Smooth muscle cell (in vitro differentiated cells): ENCODE results near the gene MUS81. TPM values are rescaled to one million over a fixed set of nuclear protein-coding genes. Genes with fewer than 3 reads are reported as not detected.

Source experiments
- DNase-seq: peaks from one replicate; lab custom pipeline; 2025; ENCODE audit not compliant: unreplicated experiment; lab: John Stamatoyannopoulos, UW
- H2AFZ ChIP-seq: fragments of 200-600 bp; sonication (generic); 2 replicates; pipeline ENCODE4 v1.6.0; 2016; ENCODE audit warnings: antibody characterized with exemption, low read depth, mild to moderate bottlenecking
- H3F3A ChIP-seq: fragments of 200-600 bp; sonication (generic); 2 replicates; pipeline ENCODE4 v1.6.0; 2017; ENCODE audit warnings: antibody characterized with exemption, low read depth
- H3K27ac ChIP-seq: fragments of 200-600 bp; sonication (generic); 2 replicates; pipeline ENCODE4 v1.5.1; 2016; ENCODE audit warnings: low read depth, mild to moderate bottlenecking
- H3K27me3 ChIP-seq: fragments of 200-600 bp; sonication (generic); 2 replicates; pipeline ENCODE4 v1.6.1; 2016; ENCODE audit warnings: low read depth, mild to moderate bottlenecking
- H3K36me3 ChIP-seq: fragments of 200-600 bp; sonication (generic); 2 replicates; pipeline ENCODE4 v1.5.1; 2016; ENCODE audit warnings: low read depth
- H3K4me1 ChIP-seq: fragments of 200-600 bp; sonication (generic); 2 replicates; pipeline ENCODE4 v1.5.1; 2016; ENCODE audit warnings: low read depth
- H3K4me2 ChIP-seq: fragments of 200-600 bp; sonication (generic); 2 replicates; pipeline ENCODE4 v1.6.0; 2016; ENCODE audit warnings: mild to moderate bottlenecking
- H3K4me3 ChIP-seq: fragments of 200-600 bp; sonication (generic); 2 replicates; pipeline ENCODE4 v1.5.1; 2016; ENCODE audit warnings: mild to moderate bottlenecking
- H3K79me2 ChIP-seq: fragments of 200-600 bp; sonication (generic); 2 replicates; pipeline ENCODE4 v1.6.0; 2016; ENCODE audit warnings: low read depth, mild to moderate bottlenecking
- H3K9ac ChIP-seq: fragments of 200-600 bp; sonication (generic); 2 replicates; pipeline ENCODE4 v1.6.0; 2016; ENCODE audit warnings: low read depth
- H3K9me3 ChIP-seq: fragments of 200-600 bp; sonication (generic); replicated peaks from 2 replicates; pipeline ENCODE4 v1.5.1; 2016; ENCODE audit warnings: low read depth
- H4K20me1 ChIP-seq: fragments of 200-600 bp; sonication (generic); 2 replicates; pipeline ENCODE4 v1.6.0; 2016; ENCODE audit warnings: low read depth
- CTCF ChIP-seq: fragments of 200-600 bp; sonication (generic); IDR thresholded peaks from 2 replicates; pipeline ENCODE4 v1.5.1; 2017; ENCODE audit warnings: borderline replicate concordance, mild to moderate bottlenecking, antibody characterized with exemption; ENCODE audit not compliant: insufficient read depth, poor library complexity, severe bottlenecking
- WGBS: methylation state at CpG from one replicate; pipeline ENCODE4 v1.1.7; 2016; ENCODE audit warnings: low lambda C conversion rate; 5-methylcytosine and 5-hydroxymethylcytosine counted together
- polyA plus RNA-seq: library from polyadenylated mRNA; unstranded; fragments of >200 nt; fragmentation: Nextera tagmentation; extraction: Ambion mirVana; gene quantifications from 2 replicates; pipeline ENCODE4 v1.2.1, GENCODE V29; 2016
- total RNA-seq: library from RNA; depleted of rRNA; stranded (reverse); fragments of >200 nt; gene quantifications from 2 replicates; pipeline ENCODE4 v1.2.3, GENCODE V29; 2014

The MUS81 gene
- total and polyA plus RNA-seq, 2 experiments from 2014 or later: 35.1 to 39.6 TPM

DNA sequence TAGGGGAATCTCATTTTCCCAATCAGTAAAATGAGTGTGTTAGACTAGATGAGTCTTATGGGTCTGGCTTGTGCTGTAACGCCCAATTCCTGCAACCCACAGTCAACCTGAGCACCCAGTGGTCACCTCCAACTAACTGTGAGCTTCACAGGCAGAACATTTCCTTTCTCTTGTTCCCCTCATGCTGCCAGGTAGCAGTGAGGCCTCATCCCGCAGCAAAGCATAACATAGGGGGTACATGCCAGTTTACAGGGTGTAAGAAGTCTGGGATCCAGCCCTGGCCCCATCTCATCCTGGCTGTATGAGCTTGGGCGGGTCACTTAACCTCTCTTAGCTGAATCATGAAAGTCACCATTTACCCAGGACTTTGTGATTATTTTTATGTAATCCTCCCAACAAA is 8.7 kb downstream of the MUS81 start:
- no peaks in the 10 kb centered on the region for H3K36me3 ChIP-seq
- H3K9me3 ChIP-seq: no peaks in the 10 kb centered on the region
- no peak for DNase-seq
- no peaks in the 10 kb centered on the region for H3K27me3 ChIP-seq
- no peak for TF ChIP-seq CTCF
- H3K79me2 ChIP-seq: peaks cover 2% of the 10 kb centered on the region
- H2AFZ ChIP-seq: no peak overlapping the region
- no peak overlapping the region for H3K27ac ChIP-seq
- no peak overlapping the region for H3K9ac ChIP-seq
- no peaks in the 10 kb centered on the region for H3K4me1 ChIP-seq
- no peak overlapping the region for H3K4me3 ChIP-seq
- H4K20me1 ChIP-seq: peaks cover 38% of the 10 kb centered on the region
- 92% methylated on average over 3 of the region's 3 CpGs for WGBS
- H3K4me2 ChIP-seq: no peak overlapping the region
- peaks cover 43% of the 10 kb centered on the region for H3F3A ChIP-seq

- Histone ChIP-seq H3K36me3 (no peaks in the 10 kb centered on the region), H3K27me3 (no peaks in the 10 kb centered on the region), H3K79me2 (no peaks in the 10 kb centered on the region), H3K9me3 (no peaks in the 10 kb centered on the region), H2AFZ (no peak overlapping the region), H3F3A (peaks cover 39% of the 10 kb centered on the region), H3K9ac (no peak overlapping the region), H3K4me2 (no peak overlapping the region), H4K20me1 (peaks cover 33% of the 10 kb centered on the region), H3K4me3 (no peak overlapping the region), H3K4me1 (no peaks in the 10 kb centered on the region), H3K27ac (no peak overlapping the region)
- TF ChIP-seq CTCF: no peak
- DNase-seq: no peak
- WGBS: 97% methylated on average over 24 of the region's 24 CpGs
Observed at GRCh38 chr11:65869643-65870306, 9.5 kb downstream of the MUS81 start.

DNA sequence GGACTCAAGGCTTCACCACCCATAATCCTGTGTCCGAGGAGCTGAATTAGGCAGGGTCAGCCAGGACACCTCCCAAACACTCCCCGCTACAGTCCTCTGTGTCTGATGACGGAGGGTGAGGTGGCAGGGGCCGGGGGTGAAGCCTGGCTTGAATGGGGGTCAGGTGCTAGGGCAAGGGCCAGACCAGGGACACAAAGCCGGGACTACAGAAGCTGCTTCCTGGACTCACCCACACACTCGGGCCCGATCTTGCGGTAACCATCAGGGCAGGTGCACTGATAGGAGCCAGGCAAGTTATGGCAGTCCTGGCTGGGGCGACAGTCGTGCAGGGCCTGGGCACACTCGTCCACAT is 10.1 kb downstream of the MUS81 start:
- Histone ChIP-seq H3K9ac (no peak overlapping the region), H3K27ac (no peak overlapping the region), H3K36me3 (no peaks in the 10 kb centered on the region), H3K4me1 (no peaks in the 10 kb centered on the region), H2AFZ (no peak overlapping the region), H3F3A (peaks cover 34% of the 10 kb centered on the region), H3K9me3 (no peaks in the 10 kb centered on the region), H4K20me1 (peaks cover 29% of the 10 kb centered on the region), H3K4me3 (no peak overlapping the region), H3K4me2 (no peak overlapping the region), H3K79me2 (no peaks in the 10 kb centered on the region), H3K27me3 (no peaks in the 10 kb centered on the region)
- 94% methylated on average over 11 of the region's 11 CpGs for WGBS
- TF ChIP-seq CTCF: no peak
- DNase-seq: no peak
